Measurements from ENCODE around the gene BRD3. TPM values are rescaled to one million over a fixed set of nuclear protein-coding genes. Genes with fewer than 3 reads are reported as not detected.

The BRD3 gene
- polyA plus RNA-seq, 3 donors = 16.4 to 18.2 (median 17.1) TPM

DNA sequence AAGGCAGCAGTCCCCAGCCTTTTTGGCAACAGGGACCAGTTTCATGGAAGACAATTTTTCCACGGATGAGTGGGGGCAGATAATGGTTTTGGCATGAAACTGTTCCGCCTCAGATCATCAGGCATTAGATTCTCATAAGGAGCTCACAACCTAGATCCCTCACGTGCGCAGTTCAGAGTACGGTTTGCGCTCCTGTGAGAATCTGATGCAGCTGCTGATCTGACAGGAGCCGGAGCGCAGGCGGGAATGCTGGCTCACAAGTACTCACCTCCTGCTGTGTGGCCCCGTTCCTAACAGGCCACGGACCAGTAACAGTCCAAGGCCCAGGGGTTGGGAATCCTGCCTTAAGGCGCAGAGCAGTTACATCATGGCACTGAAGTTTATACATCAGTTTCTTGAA lies 3.3 kb upstream of the BRD3 start:
- intact Hi-C loops (cut with micrococcal nuclease) = no loop called here
- Histone ChIP-seq H3K4me3 (replicated peaks in 1 of 3; ENCODE audit: low read depth in 2 of 3, low read length in 3 of 3) (no peak overlapping the region), H2AFZ (ENCODE audit: insufficient read depth, low read depth, low read length, poor library complexity, severe bottlenecking) (no peak overlapping the region), H4K20me1 (ENCODE audit: insufficient read depth, low read length) (peaks cover 9% of the 10 kb centered on the region), H3K4me1 (ENCODE audit: control insufficient read depth in 1 of 2, insufficient read depth in 2 of 2, low read length in 2 of 2) (peaks cover 13 to 18% of the 10 kb centered on the region in 2 donors), H3K79me2 (ENCODE audit: insufficient read depth, low read length) (peaks cover 13% of the 10 kb centered on the region), H3K9ac (ENCODE audit: insufficient read depth, low read length, poor library complexity, severe bottlenecking) (no peak overlapping the region), H3K27me3 (ENCODE audit: control insufficient read depth in 2 of 2, insufficient read depth in 2 of 2, low read length in 2 of 2) (peaks cover 0 to 19% of the 10 kb centered on the region in 2 donors), H3K27ac (ENCODE audit: low read depth in 1 of 2, low read length in 2 of 2) (no peak overlapping the region), H3K4me2 (replicated peaks; ENCODE audit: extremely low read depth, low read length, poor library complexity, severe bottlenecking) (no peak overlapping the region), H3K9me3 (replicated peaks in 1 of 2; ENCODE audit: control insufficient read depth in 1 of 2, insufficient read depth in 1 of 2, low read length in 2 of 2) (no peaks in the 10 kb centered on the region), H3K36me3 (replicated peaks in 1 of 2; ENCODE audit: control insufficient read depth in 1 of 2, insufficient read depth in 2 of 2, low read length in 2 of 2) (no peaks in the 10 kb centered on the region)
- H3K4me3 Mint-ChIP-seq = no peak overlapping the region
- H3K9me3 Mint-ChIP-seq = peaks cover under 1 to 10% (median 7%) of the 10 kb centered on the region in 7 donors
- H3K27me3 Mint-ChIP-seq (ENCODE audit: low read depth in 3 of 3) = peaks cover 29 to 34% (median 30%) of the 10 kb centered on the region in 3 donors
- 98% methylated on average over 10 of the region's 12 CpGs for WGBS (ENCODE audit: insufficient coverage)
- peaks cover 15% of the 10 kb centered on the region for H3K4me1 Mint-ChIP-seq
- H3K27ac Mint-ChIP-seq = peak overlapping the region in 1 of 7 donors; percentile 9
- no peak for DNase-seq
- peaks cover 0 to 2% of the 10 kb centered on the region in 2 donors for H3K36me3 Mint-ChIP-seq
- TF ChIP-seq CTCF (IDR thresholded peaks at IDR 0.05) = no peak

DNA sequence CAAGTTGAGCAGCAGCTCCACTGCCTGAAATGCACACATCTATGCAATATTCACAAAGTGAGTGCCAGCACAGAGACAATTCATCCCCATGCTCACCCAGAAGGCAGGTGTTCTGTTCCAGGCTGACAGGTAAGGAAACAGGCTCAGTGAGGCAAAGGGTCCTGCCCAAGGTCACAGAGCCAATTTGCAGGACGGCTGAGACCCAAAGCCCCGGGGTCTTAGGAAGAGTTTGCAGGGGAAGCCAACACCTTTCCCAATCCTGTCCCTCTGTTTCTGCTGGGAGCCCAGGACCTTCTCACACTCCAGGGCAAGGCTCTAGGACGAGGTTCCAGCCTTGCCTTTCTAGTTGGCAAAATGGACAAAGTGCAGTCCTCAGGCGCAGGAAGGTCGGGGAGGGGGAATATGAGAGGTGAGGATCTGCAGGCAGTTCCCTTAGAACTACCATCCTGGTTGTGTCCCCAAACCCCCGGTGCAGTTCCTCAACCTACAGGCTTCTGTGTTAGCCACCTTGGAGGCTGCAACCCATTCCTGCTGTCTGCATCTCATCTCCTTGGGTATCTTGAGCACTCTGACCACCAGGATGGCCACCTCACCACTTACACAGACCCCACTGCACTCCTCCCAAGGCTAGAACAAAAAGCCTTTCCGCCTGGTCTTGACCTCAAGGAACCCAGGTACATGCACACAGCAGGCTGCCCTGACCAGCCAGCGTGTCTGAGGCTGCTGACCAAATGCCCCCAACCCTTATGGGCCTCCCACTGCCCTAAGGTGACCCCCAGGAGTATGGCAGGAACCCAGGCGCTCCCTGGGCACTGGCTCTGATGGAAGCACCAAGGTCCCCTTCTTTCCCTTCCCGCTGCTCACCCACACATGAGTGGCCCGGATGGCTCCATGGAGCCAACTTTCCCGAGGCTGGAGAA lies 1.9 kb upstream of the BRD3 start:
- Mint-ChIP-seq H3K4me3 (peak overlapping the region; percentile 87), H3K4me1 (peaks cover 29% of the 10 kb centered on the region), H3K36me3 (peaks cover 0 to 2% of the 10 kb centered on the region in 2 donors), H3K27ac (peak overlapping the region in 1 of 7 donors; percentile 18), H3K9me3 (peaks cover 0 to under 1% (median 0%) of the 10 kb centered on the region in 7 donors), H3K27me3 (ENCODE audit: low read depth in 3 of 3) (peaks cover 28 to 32% (median 30%) of the 10 kb centered on the region in 3 donors)
- Histone ChIP-seq H4K20me1 (ENCODE audit: insufficient read depth, low read length) (peaks cover 23% of the 10 kb centered on the region), H3K36me3 (replicated peaks in 1 of 2; ENCODE audit: control insufficient read depth in 1 of 2, insufficient read depth in 2 of 2, low read length in 2 of 2) (no peaks in the 10 kb centered on the region), H3K9me3 (replicated peaks in 1 of 2; ENCODE audit: control insufficient read depth in 1 of 2, insufficient read depth in 1 of 2, low read length in 2 of 2) (no peaks in the 10 kb centered on the region), H3K27me3 (ENCODE audit: control insufficient read depth in 2 of 2, insufficient read depth in 2 of 2, low read length in 2 of 2) (peaks cover 0 to 19% of the 10 kb centered on the region in 2 donors), H3K4me2 (replicated peaks; ENCODE audit: extremely low read depth, low read length, poor library complexity, severe bottlenecking) (peak overlapping the region; percentile 93), H3K9ac (ENCODE audit: insufficient read depth, low read length, poor library complexity, severe bottlenecking) (no peak overlapping the region), H3K79me2 (ENCODE audit: insufficient read depth, low read length) (peaks cover 25% of the 10 kb centered on the region), H3K4me1 (ENCODE audit: control insufficient read depth in 1 of 2, insufficient read depth in 2 of 2, low read length in 2 of 2) (peaks cover 26 to 32% of the 10 kb centered on the region in 2 donors), H2AFZ (ENCODE audit: insufficient read depth, low read depth, low read length, poor library complexity, severe bottlenecking) (no peak overlapping the region), H3K4me3 (replicated peaks in 1 of 3; ENCODE audit: low read depth in 2 of 3, low read length in 3 of 3) (peak overlapping the region in 2 of 3 experiments; percentile 76 to 86), H3K27ac (ENCODE audit: low read depth in 1 of 2, low read length in 2 of 2) (no peak overlapping the region)
- DNase-seq = peak in 1 of 3 donors; percentile 4
- intact Hi-C loops (cut with micrococcal nuclease) = loop anchor here (1.0 to 10.0 kb wide), 4 partner anchors 44 to 855 kb away; partner anchors contain the start of genes WDR5 (in 2 of the 2), BRD3OS (in 1 of the 2) and RXRA (in 1 of the 2)
- TF ChIP-seq CTCF (IDR thresholded peaks at IDR 0.05) = no peak
- WGBS (ENCODE audit: insufficient coverage) = 76% methylated on average over 9 of the region's 12 CpGs
